IMR-90 (cell line): Measurements from ENCODE around the gene SIK1. TPM values are rescaled to one million over a fixed set of nuclear protein-coding genes. Genes with fewer than 3 reads are reported as not detected.
"Not testable (repeated sequence)": the region's sequence is repeated elsewhere in the genome, so short reads cannot be mapped to it uniquely, and the experiment has no call there.

ENCODE experiments used
- ATAC-seq: fragments of 200-7000 bp; cut with Tn5 transposase; 2 replicates; pipeline ENCODE4 v1.9.1; 2020; ENCODE audit warnings: low read depth, mild to moderate bottlenecking, moderate library complexity
- BruUV-seq: library from RNA; stranded (reverse); fragments of 400-500 nt; replicated peaks from 2 replicates; lab custom pipeline; 2021; lab: Mats Ljungman, UMichigan
- CTCF ChIA-PET: fragments of 300-600 bp; formaldehyde crosslinking; extraction: SDS; loops from one replicate; lab custom pipeline; 2021; ENCODE audit warnings: antibody characterized with exemption; lab: Yijun Ruan, JAX
- POLR2A ChIA-PET: fragments of 300-600 bp; sonication (Branson Sonifier 250); formaldehyde crosslinking; loops from one replicate; lab custom pipeline; 2022; ENCODE audit warnings: antibody characterized with exemption; ENCODE audit not compliant: unreplicated experiment; lab: Charles Lee
- DNase-seq: peaks from one replicate; pipeline ENCODE4 v3.0.0; 2013
- H2AFZ ChIP-seq: replicated peaks from 2 replicates; pipeline ENCODE3; 2013; ENCODE audit warnings: low read length, mild to moderate bottlenecking; ENCODE audit not compliant: poor library complexity
- H2AK5ac ChIP-seq: 2 replicates; pipeline ENCODE4 v1.6.1; 2013; ENCODE audit warnings: low read depth, low read length, inconsistent platforms
- H2AK9ac ChIP-seq: replicated peaks from 2 replicates; pipeline ENCODE3; 2013; ENCODE audit warnings: mild to moderate bottlenecking, low read depth, low read length, moderate library complexity; ENCODE audit not compliant: poor library complexity
- H2BK120ac ChIP-seq: 2 replicates; pipeline ENCODE4 v1.6.1; 2013; ENCODE audit warnings: low read depth, low read length, inconsistent platforms
- H2BK15ac ChIP-seq: 3 replicates; pipeline ENCODE4 v1.6.1; 2013; ENCODE audit warnings: low read depth, low read length, inconsistent platforms
- H2BK20ac ChIP-seq: 2 replicates; pipeline ENCODE4 v1.6.1; 2013; ENCODE audit warnings: low read depth, mild to moderate bottlenecking, inconsistent platforms, low read length, moderate library complexity
- H2BK5ac ChIP-seq: 2 replicates; pipeline ENCODE4 v1.6.1; 2013; ENCODE audit warnings: mild to moderate bottlenecking, low read depth, low read length, inconsistent platforms; ENCODE audit not compliant: poor library complexity, severe bottlenecking
- H3K14ac ChIP-seq: replicated peaks from 2 replicates; pipeline ENCODE4 v1.6.1; 2013; ENCODE audit warnings: low read depth, low read length, inconsistent platforms
- H3K18ac ChIP-seq: 2 replicates; pipeline ENCODE4 v1.6.1; 2013; ENCODE audit warnings: low read depth, low read length, control low read depth
- H3K23ac ChIP-seq: 2 replicates; pipeline ENCODE4 v1.6.1; 2013; ENCODE audit warnings: low read depth, low read length, inconsistent platforms
- H3K27ac ChIP-seq: 2 replicates; pipeline ENCODE4 v1.5.1; 2013; ENCODE audit warnings: mild to moderate bottlenecking, control low read depth, low read length; ENCODE audit not compliant: insufficient read depth
- H3K27me3 ChIP-seq: 2 replicates; pipeline ENCODE4 v1.6.1; 2013; ENCODE audit warnings: low read length; ENCODE audit not compliant: control insufficient read depth, insufficient read depth
- H3K36me3 ChIP-seq: 2 replicates; pipeline ENCODE4 v1.6.1; 2013; ENCODE audit warnings: low read length, mixed read lengths; ENCODE audit not compliant: control insufficient read depth, insufficient read depth
- H3K4ac ChIP-seq: 2 replicates; pipeline ENCODE4 v1.6.1; 2013; ENCODE audit warnings: low read depth, low read length, inconsistent platforms
- H3K4me1 ChIP-seq: 2 replicates; pipeline ENCODE4 v1.6.1; 2013; ENCODE audit warnings: low read length, mixed read lengths; ENCODE audit not compliant: control insufficient read depth, insufficient read depth
- H3K4me2 ChIP-seq: 2 replicates; pipeline ENCODE4 v1.6.1; 2013; ENCODE audit warnings: low read depth, mild to moderate bottlenecking, control low read depth, low read length, moderate library complexity
- H3K4me3 ChIP-seq: 2 replicates; pipeline ENCODE4 v1.5.1; 2013; ENCODE audit warnings: low read depth, mild to moderate bottlenecking, control low read depth, low read length, moderate library complexity; ENCODE audit not compliant: insufficient read depth
- H3K56ac ChIP-seq: 2 replicates; pipeline ENCODE4 v1.6.1; 2013; ENCODE audit warnings: low read length, inconsistent platforms; ENCODE audit not compliant: insufficient read depth; ENCODE audit errors: extremely low read depth
- H3K79me1 ChIP-seq, 2 experiments: 2 replicates each; pipeline ENCODE4 v1.6.1; 2013; ENCODE audit warnings: low read length in 2 of 2, inconsistent platforms in 1 of 2, low read depth in 1 of 2
- H3K9ac ChIP-seq: 2 replicates; pipeline ENCODE4 v1.6.1; 2013; ENCODE audit warnings: low read depth, low read length, control low read depth
- H3K9me1 ChIP-seq: 2 replicates; pipeline ENCODE4 v1.6.1; 2013; ENCODE audit warnings: low read length, inconsistent platforms; ENCODE audit not compliant: insufficient read depth
- H3K9me3 ChIP-seq: 2 replicates; pipeline ENCODE4 v1.6.1; 2013; ENCODE audit warnings: low read length; ENCODE audit not compliant: control insufficient read depth, insufficient read depth
- H4K20me1 ChIP-seq: 2 replicates; pipeline ENCODE4 v1.6.1; 2013; ENCODE audit warnings: low read length, inconsistent platforms; ENCODE audit not compliant: insufficient read depth
- H4K5ac ChIP-seq: 2 replicates; pipeline ENCODE4 v1.6.1; 2013; ENCODE audit warnings: mild to moderate bottlenecking, low read depth, low read length, control low read depth
- H4K8ac ChIP-seq, 2 experiments: 2 replicates each; pipeline ENCODE4 v1.6.1; 2013; ENCODE audit warnings: low read depth in 2 of 2, low read length in 2 of 2, control low read depth in 1 of 2, inconsistent platforms in 1 of 2
- H4K91ac ChIP-seq: 2 replicates; pipeline ENCODE4 v1.6.1; 2013; ENCODE audit warnings: low read depth, low read length, inconsistent platforms; ENCODE audit not compliant: insufficient read depth
- WGBS, 2 experiments: methylation state at CpG; one replicate each; pipeline versions ENCODE4 v1.1.5 to v1.1.7; 2013; ENCODE audit warnings: missing lambda C conversion rate in 2 of 2; ENCODE audit not compliant: insufficient read length in 1 of 2; ENCODE audit errors: extremely low coverage in 2 of 2; 5-methylcytosine and 5-hydroxymethylcytosine counted together
- dilution Hi-C: fragments of 300-500 bp; cut with HindIII; formaldehyde crosslinking; loops from one replicate; pipeline ENCODE4 v1.14.3; 2018; ENCODE audit warnings: low sequenced_read_pairs; ENCODE audit not compliant: unreplicated experiment
- in situ Hi-C: fragments of 300-500 bp; cut with MboI; formaldehyde crosslinking; loops from 3 replicates; pipeline ENCODE4 v1.14.3; 2019; ENCODE audit warnings: low sequenced_read_pairs, inconsistent platforms, mixed read lengths
- intact Hi-C: fragments of 100-400 bp; cut with micrococcal nuclease; formaldehyde crosslinking; loops from 2 replicates; pipeline ENCODE4 v1.10.0; 2022
- polyA plus RNA-seq, 3 experiments: library from polyadenylated mRNA; depleted of rRNA; stranded (reverse); fragments of >200 nt; gene quantifications; 2 replicates each; pipeline ENCODE4 v1.2.3, GENCODE V29; 2012; ENCODE audit warnings: low replicate concordance in 1 of 3
- total RNA-seq: library from RNA; depleted of rRNA; stranded (reverse); fragments of >200 nt; gene quantifications from 2 replicates; pipeline ENCODE4 v1.2.3, GENCODE V29; 2012

SIK1 gene
- total and polyA plus RNA-seq, 2 of the 4 experiments (the other 2 are of a cell fraction) = 0.54 to 1.9 TPM

- intact Hi-C loops, H4K8ac ChIP-seq, H3K4me3 ChIP-seq, H3K4me2 ChIP-seq, H2AK9ac ChIP-seq, H2BK5ac ChIP-seq, H2BK20ac ChIP-seq, H2BK120ac ChIP-seq, DNase-seq, BruUV-seq, H3K79me1 ChIP-seq, H4K20me1 ChIP-seq, ATAC-seq, H3K36me3 ChIP-seq, H2AFZ ChIP-seq, H3K23ac ChIP-seq, H3K9ac ChIP-seq, H3K14ac ChIP-seq, dilution Hi-C loops, H3K27me3 ChIP-seq, H3K4ac ChIP-seq, H3K9me3 ChIP-seq, H4K5ac ChIP-seq, POLR2A ChIA-PET, H3K9me1 ChIP-seq, H3K4me1 ChIP-seq, H3K56ac ChIP-seq, H4K91ac ChIP-seq, H3K27ac ChIP-seq, H2BK15ac ChIP-seq, CTCF ChIA-PET, H3K18ac ChIP-seq, in situ Hi-C loops, H2AK5ac ChIP-seq: not testable (repeated sequence)
- no CpG with 5 or more reads among the region's 10 CpGs for WGBS, 2 experiments
These were observed 44.0 kb downstream of the SIK1 start for GRCh38 chr21:43382902-43383301.

GRCh38 chr21:43380852-43381533, 45.9 kb downstream of the SIK1 start:
- H3K18ac ChIP-seq, intact Hi-C loops, H3K9me1 ChIP-seq, H4K5ac ChIP-seq, POLR2A ChIA-PET, dilution Hi-C loops, DNase-seq, H2BK5ac ChIP-seq, H3K79me1 ChIP-seq, H3K23ac ChIP-seq, H3K4me2 ChIP-seq, H2AK5ac ChIP-seq, H3K4me3 ChIP-seq, H3K27ac ChIP-seq, H3K27me3 ChIP-seq, H4K8ac ChIP-seq, H3K9ac ChIP-seq, H3K56ac ChIP-seq, H3K36me3 ChIP-seq, H4K20me1 ChIP-seq, H2BK20ac ChIP-seq, H3K14ac ChIP-seq, H2BK15ac ChIP-seq, in situ Hi-C loops, H4K91ac ChIP-seq, CTCF ChIA-PET, H3K9me3 ChIP-seq, ATAC-seq, H2AFZ ChIP-seq, BruUV-seq, H2AK9ac ChIP-seq, H3K4me1 ChIP-seq, H3K4ac ChIP-seq, H2BK120ac ChIP-seq: not testable (repeated sequence)
- no CpG with 5 or more reads among the region's 28 CpGs for WGBS, 2 experiments
